ENCODE results near the gene PIEZO2. TPM values are rescaled to one million over a fixed set of nuclear protein-coding genes. Genes with fewer than 3 reads are reported as not detected.

The PIEZO2 gene
- total RNA-seq, 3 donors from 2014 or later (not counting 1 experiment from before 2014, with no cell fraction given) = not detected

DNA sequence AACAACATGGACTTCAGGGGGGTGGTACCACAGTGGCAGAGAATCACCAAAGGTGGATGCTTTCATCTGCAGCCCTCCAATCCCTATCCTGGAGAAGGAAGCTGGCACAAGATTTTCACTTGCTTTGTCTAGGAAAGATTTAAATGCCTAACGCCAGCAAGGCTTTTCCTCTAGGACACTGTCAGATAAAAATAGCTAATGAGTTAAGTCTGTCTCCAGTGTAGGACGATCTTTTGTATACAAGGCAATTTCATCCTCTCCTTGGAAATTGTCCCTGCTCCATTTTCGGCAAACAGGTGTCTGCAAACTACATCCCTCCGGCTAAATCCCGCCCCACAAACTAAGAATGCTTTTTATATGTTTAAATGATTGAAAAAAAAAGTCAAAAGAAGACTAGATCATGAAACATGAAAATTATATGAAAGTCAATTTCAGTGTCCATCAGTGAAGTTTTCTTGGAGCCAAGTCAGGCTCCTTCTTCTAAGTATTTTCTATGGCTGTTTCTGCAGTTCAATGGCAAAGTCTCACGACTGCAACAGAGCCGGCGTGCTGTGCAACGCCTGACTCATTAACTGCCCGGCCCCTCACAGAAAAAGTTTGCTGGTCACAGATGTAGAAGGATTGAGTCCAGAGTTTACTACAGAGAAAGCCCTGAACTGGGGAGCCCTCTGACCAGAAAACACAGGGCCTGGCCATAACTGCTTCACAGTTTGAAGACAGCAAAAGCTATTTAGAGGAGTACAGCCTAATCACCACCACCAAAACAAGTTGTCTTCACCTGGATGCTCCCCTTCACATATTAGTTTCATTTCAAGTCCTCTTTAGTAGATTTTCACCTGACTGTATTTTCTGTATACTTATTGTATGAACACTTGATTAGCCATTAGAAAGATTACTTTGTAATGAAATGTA is 52.3 kb downstream of the PIEZO2 start:
- Mint-ChIP-seq H3K9me3 (peaks cover 0 to 2% of the 10 kb centered on the region in 2 donors), H3K27ac (no peak overlapping the region), H3K27me3 (ENCODE audit: low read depth in 2 of 2) (no peaks in the 10 kb centered on the region), H3K4me1 (no peaks in the 10 kb centered on the region), H3K4me3 (no peak overlapping the region), H3K36me3 (no peaks in the 10 kb centered on the region)
- WGBS (ENCODE audit: insufficient coverage) = 93% methylated on average over 10 of the region's 10 CpGs
- Histone ChIP-seq H3K9me3 (ENCODE audit: control insufficient read depth, insufficient read depth, low read length) (no peaks in the 10 kb centered on the region), H3K27ac (ENCODE audit: low read length) (no peak overlapping the region), H3K4me1 (ENCODE audit: control insufficient read depth, insufficient read depth, low read length) (no peaks in the 10 kb centered on the region), H3K4me3 (ENCODE audit: low read length) (no peak overlapping the region), H3K36me3 (ENCODE audit: control insufficient read depth, insufficient read depth, low read length) (no peaks in the 10 kb centered on the region), H3K27me3 (ENCODE audit: control insufficient read depth, insufficient read depth, low read length) (no peaks in the 10 kb centered on the region)
- ATAC-seq (no peak), DNase-seq (no peak)
- intact Hi-C loops (cut with micrococcal nuclease) = no loop called here
- TF ChIP-seq, protein P1, sequence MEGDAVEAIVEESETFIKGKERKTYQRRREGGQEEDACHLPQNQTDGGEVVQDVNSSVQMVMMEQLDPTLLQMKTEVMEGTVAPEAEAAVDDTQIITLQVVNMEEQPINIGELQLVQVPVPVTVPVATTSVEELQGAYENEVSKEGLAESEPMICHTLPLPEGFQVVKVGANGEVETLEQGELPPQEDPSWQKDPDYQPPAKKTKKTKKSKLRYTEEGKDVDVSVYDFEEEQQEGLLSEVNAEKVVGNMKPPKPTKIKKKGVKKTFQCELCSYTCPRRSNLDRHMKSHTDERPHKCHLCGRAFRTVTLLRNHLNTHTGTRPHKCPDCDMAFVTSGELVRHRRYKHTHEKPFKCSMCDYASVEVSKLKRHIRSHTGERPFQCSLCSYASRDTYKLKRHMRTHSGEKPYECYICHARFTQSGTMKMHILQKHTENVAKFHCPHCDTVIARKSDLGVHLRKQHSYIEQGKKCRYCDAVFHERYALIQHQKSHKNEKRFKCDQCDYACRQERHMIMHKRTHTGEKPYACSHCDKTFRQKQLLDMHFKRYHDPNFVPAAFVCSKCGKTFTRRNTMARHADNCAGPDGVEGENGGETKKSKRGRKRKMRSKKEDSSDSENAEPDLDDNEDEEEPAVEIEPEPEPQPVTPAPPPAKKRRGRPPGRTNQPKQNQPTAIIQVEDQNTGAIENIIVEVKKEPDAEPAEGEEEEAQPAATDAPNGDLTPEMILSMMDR (IDR thresholded peaks at IDR 0.05) = no peak

DNA sequence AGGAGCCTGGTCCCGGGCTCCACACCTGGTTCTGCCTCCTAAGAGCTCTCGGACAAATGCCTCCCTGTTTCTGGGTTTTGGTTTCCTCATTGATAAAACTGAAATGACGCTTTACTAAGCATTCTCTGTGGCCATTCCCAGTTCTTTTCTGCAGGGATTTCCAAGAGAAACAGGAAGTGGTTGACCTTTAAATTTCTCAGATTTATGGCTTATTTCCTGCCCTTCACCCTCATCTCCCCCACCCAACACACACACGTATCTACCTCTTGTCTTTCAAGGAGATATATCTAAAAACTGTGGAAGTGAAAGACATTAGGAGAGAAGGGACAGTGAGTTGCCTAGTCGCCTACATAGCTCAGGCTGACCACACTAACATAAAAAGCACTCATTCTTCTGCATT is 53.0 kb downstream of the PIEZO2 start:
- WGBS (ENCODE audit: insufficient coverage) = 21% methylated on average over 3 of the region's 5 CpGs

DNA sequence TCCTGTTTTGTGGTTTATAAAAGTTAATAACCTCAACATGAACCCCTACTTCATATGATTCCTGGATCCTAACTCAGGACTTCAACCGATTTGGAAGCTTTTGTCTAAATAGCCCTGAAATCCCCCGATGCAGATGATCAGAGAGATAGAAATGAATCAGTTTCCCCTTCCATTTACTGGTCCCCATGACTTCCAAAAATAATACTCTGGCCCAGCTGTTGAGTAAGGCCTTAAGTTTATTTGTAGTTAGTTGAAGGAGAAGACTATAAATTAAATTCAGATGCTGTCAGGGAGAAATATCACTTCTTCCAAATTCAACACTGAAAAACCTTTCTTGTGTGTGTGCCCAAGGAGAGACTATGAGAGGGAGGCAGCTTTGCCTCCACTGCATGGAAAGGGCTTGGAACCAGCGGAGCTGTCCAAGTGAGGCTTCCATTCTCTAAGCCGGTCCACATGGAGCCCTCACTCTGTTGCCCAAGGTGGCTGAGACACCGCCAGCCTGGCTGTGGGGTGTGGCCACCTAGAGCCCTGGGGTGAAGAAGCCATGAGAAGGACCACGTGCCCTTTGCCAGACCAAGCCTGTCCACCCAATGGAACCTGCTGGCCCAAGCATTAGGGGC is 53.6 kb downstream of the PIEZO2 start:
- no peaks in the 10 kb centered on the region for H3K9me3 ChIP-seq (ENCODE audit: control insufficient read depth, insufficient read depth, low read length)
- Mint-ChIP-seq H3K27me3 (ENCODE audit: low read depth in 2 of 2) (no peaks in the 10 kb centered on the region), H3K27ac (no peak overlapping the region), H3K36me3 (no peaks in the 10 kb centered on the region), H3K4me1 (no peaks in the 10 kb centered on the region), H3K9me3 (peaks cover 0 to 2% of the 10 kb centered on the region in 2 donors), H3K4me3 (no peak overlapping the region)
- 77% methylated on average over 6 of the region's 6 CpGs for WGBS (ENCODE audit: insufficient coverage)
- no peak overlapping the region for H3K27ac ChIP-seq (ENCODE audit: low read length)
- ATAC-seq = no peak
- intact Hi-C loops (cut with micrococcal nuclease) = no loop called here
- DNase-seq = no peak
- H3K4me3 ChIP-seq (ENCODE audit: low read length) = no peak overlapping the region
- no peaks in the 10 kb centered on the region for H3K4me1 ChIP-seq (ENCODE audit: control insufficient read depth, insufficient read depth, low read length)
- TF ChIP-seq, protein P1 (IDR thresholded peaks at IDR 0.05) = no peak
- no peaks in the 10 kb centered on the region for H3K36me3 ChIP-seq (ENCODE audit: control insufficient read depth, insufficient read depth, low read length)
- H3K27me3 ChIP-seq (ENCODE audit: control insufficient read depth, insufficient read depth, low read length) = no peaks in the 10 kb centered on the region

More for the DNA sequence above, 53.0 kb downstream of the PIEZO2 start:
- ATAC-seq (no peak), DNase-seq (no peak)
- peaks cover 0 to 2% of the 10 kb centered on the region in 2 donors for H3K9me3 Mint-ChIP-seq
- TF ChIP-seq, protein P1 (IDR thresholded peaks at IDR 0.05) = no peak
- H3K36me3 Mint-ChIP-seq = no peaks in the 10 kb centered on the region
- Histone ChIP-seq H3K4me1 (ENCODE audit: control insufficient read depth, insufficient read depth, low read length) (no peaks in the 10 kb centered on the region), H3K9me3 (ENCODE audit: control insufficient read depth, insufficient read depth, low read length) (no peaks in the 10 kb centered on the region), H3K4me3 (ENCODE audit: low read length) (no peak overlapping the region), H3K27ac (ENCODE audit: low read length) (no peak overlapping the region), H3K36me3 (ENCODE audit: control insufficient read depth, insufficient read depth, low read length) (no peaks in the 10 kb centered on the region), H3K27me3 (ENCODE audit: control insufficient read depth, insufficient read depth, low read length) (no peaks in the 10 kb centered on the region)
- no peaks in the 10 kb centered on the region for H3K4me1 Mint-ChIP-seq
- H3K27ac Mint-ChIP-seq = no peak overlapping the region
- intact Hi-C loops (cut with micrococcal nuclease) = no loop called here
- H3K4me3 Mint-ChIP-seq = no peak overlapping the region
- H3K27me3 Mint-ChIP-seq (ENCODE audit: low read depth in 2 of 2) = no peaks in the 10 kb centered on the region
